ENCODE results near the gene NPR2.

DNA sequence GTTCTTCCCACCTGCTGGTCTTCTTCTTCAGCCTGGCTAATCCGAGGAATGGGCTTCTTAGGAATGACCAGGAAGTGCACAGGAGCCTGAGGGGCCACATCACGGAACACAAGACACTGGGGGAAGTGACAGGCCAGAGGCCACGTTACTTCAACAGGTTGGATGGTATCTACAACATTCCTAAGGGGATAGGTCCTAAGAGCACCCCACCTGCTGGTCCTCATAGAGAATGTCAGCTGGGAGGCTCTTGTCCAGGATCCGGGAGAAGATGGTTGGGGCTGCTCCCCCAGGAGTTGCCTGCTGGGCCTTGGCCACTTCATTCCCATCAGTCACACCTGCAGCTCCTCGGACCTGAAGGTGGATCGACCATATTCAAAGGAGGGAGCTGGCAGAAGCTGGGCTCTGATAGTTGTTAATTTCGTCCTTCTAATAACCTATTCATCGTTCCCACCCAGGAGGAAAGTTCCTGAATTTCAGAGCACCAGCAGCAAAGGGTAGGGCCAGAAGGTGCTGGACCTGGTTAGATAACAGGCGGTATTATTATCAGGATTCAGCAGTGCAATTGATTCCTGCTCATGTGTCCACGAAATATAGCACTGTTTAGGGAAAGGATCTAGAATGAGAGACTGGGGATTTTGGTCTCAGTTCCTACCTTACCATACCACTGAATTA, 22.2 kb downstream of the NPR2 start:
- TF ChIP-seq, protein P1, sequence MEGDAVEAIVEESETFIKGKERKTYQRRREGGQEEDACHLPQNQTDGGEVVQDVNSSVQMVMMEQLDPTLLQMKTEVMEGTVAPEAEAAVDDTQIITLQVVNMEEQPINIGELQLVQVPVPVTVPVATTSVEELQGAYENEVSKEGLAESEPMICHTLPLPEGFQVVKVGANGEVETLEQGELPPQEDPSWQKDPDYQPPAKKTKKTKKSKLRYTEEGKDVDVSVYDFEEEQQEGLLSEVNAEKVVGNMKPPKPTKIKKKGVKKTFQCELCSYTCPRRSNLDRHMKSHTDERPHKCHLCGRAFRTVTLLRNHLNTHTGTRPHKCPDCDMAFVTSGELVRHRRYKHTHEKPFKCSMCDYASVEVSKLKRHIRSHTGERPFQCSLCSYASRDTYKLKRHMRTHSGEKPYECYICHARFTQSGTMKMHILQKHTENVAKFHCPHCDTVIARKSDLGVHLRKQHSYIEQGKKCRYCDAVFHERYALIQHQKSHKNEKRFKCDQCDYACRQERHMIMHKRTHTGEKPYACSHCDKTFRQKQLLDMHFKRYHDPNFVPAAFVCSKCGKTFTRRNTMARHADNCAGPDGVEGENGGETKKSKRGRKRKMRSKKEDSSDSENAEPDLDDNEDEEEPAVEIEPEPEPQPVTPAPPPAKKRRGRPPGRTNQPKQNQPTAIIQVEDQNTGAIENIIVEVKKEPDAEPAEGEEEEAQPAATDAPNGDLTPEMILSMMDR (IDR thresholded peaks at IDR 0.05; ENCODE audit: insufficient read depth, low read length, poor library complexity, severe bottlenecking): no peak
- no peak for TF ChIP-seq EZH2phosphoT487 (conservative IDR thresholded peaks at IDR 0.05; ENCODE audit: low read length)
